Activated B cell treated with CpG ODN at 0.5 μM for 24 hours (primary cell): ENCODE data around the gene GAB3. TPM values are rescaled to one million over a fixed set of nuclear protein-coding genes. Genes with fewer than 3 reads are reported as not detected.

Experiments used
- ATAC-seq: fragments of 200-7000 bp; cut with Tn5 transposase; one replicate; pipeline ENCODE4 v1.10.0; 2021; ENCODE audit warnings: low read depth, mild to moderate bottlenecking, moderate library complexity
- CTCF ChIA-PET: fragments of 350-600 bp; sonication (Branson Sonifier 250); formaldehyde crosslinking; loops from one replicate; lab custom pipeline; 2021; ENCODE audit warnings: antibody characterized with exemption; lab: Charles Lee
- POLR2A ChIA-PET: fragments of 350-600 bp; sonication (Branson Sonifier 250); formaldehyde crosslinking; loops from one replicate; lab custom pipeline; 2021; ENCODE audit warnings: antibody characterized with exemption; lab: Charles Lee
- DNase-seq: peaks from one replicate; pipeline ENCODE4 v3.0.0; 2022
- H3K27ac Mint-ChIP-seq: one replicate; pipeline ENCODE4 v1.8.0; 2020; ENCODE audit warnings: mixed read lengths
- H3K27me3 Mint-ChIP-seq: one replicate; pipeline ENCODE4 v1.8.0; 2021; ENCODE audit warnings: mixed read lengths
- H3K36me3 Mint-ChIP-seq: one replicate; pipeline ENCODE4 v1.8.0; 2021; ENCODE audit warnings: low read depth, mixed read lengths
- H3K4me1 Mint-ChIP-seq: one replicate; pipeline ENCODE4 v1.8.0; 2021; ENCODE audit warnings: mixed read lengths
- H3K4me3 Mint-ChIP-seq: one replicate; pipeline ENCODE4 v1.8.0; 2020; ENCODE audit warnings: mild to moderate bottlenecking, mixed read lengths
- H3K9me3 Mint-ChIP-seq: one replicate; pipeline ENCODE4 v1.8.0; 2020; ENCODE audit warnings: mixed read lengths
- CTCF ChIP-seq: fragments of 200-600 bp; IDR thresholded peaks from one replicate; pipeline ENCODE4 v1.8.0; 2022; ENCODE audit warnings: antibody characterized with exemption, mild to moderate bottlenecking
- intact Hi-C: fragments of 100-400 bp; cut with micrococcal nuclease; formaldehyde crosslinking; loops from one replicate; pipeline ENCODE4 v1.15.1; 2024
- total RNA-seq: library from RNA; stranded (reverse); gene quantifications from 2 replicates; pipeline ENCODE4 v1.2.3, GENCODE V29; 2022

GAB3 gene
- total RNA-seq, 1 donor from 2014 or later, result 7.1 TPM

- no peak for TF ChIP-seq CTCF
- Mint-ChIP-seq H3K27me3 (no peaks in the 10 kb centered on the region), H3K4me3 (no peak overlapping the region), H3K4me1 (peaks cover 31% of the 10 kb centered on the region), H3K9me3 (no peaks in the 10 kb centered on the region), H3K27ac (no peak overlapping the region), H3K36me3 (peaks cover 5% of the 10 kb centered on the region)
- ChIA-PET POLR2A (interaction anchor here (0.9 kb wide), 1 partner anchor 20 kb away, joined by 5 read pairs; no protein-coding TSS in a partner anchor), CTCF (interaction anchor here (0.9 to 3.1 kb wide), 3 partner anchors 10 to 20 kb away, joined by 3 to 12 read pairs (median 3); no protein-coding TSS in a partner anchor)
- DNase-seq (no peak), ATAC-seq (no peak)
- intact Hi-C loops, result no loop called here
These were observed 12.7 kb downstream of the GAB3 start for GRCh38 chrX:154738011-154738738.

DNA sequence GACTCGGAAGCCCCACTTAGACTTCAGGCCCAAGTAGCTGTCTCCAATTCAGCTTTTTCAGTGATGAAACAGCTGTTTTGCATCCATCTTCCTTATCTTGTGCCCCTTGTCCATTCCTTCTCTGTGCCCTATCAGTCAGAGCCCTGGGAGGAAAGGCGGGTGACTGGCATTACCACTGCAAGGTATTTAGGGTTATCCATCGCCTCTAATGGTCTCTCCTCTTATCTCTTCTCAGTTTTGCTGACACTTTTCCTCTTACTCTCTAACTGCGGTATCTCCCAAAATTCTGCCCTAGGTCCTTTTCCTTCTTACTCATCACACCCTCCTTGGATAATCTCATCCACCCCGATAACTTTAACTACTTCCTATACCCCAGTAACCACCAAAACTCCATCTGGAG, 13.7 kb downstream of the GAB3 start:
- H3K27ac Mint-ChIP-seq, result no peak overlapping the region
- ATAC-seq, result no peak
- H3K9me3 Mint-ChIP-seq, result no peaks in the 10 kb centered on the region
- ChIA-PET POLR2A (no interaction called here), CTCF (interaction anchor here (1.3 to 3.1 kb wide), 2 partner anchors 11 to 19 kb away, joined by 3 to 12 read pairs; no protein-coding TSS in a partner anchor)
- no peak for TF ChIP-seq CTCF
- intact Hi-C loops, result no loop called here
- H3K27me3 Mint-ChIP-seq, result no peaks in the 10 kb centered on the region
- H3K4me1 Mint-ChIP-seq, result peaks cover 40% of the 10 kb centered on the region
- H3K36me3 Mint-ChIP-seq, result peaks cover 2% of the 10 kb centered on the region
- no peak for DNase-seq
- no peak overlapping the region for H3K4me3 Mint-ChIP-seq

DNA sequence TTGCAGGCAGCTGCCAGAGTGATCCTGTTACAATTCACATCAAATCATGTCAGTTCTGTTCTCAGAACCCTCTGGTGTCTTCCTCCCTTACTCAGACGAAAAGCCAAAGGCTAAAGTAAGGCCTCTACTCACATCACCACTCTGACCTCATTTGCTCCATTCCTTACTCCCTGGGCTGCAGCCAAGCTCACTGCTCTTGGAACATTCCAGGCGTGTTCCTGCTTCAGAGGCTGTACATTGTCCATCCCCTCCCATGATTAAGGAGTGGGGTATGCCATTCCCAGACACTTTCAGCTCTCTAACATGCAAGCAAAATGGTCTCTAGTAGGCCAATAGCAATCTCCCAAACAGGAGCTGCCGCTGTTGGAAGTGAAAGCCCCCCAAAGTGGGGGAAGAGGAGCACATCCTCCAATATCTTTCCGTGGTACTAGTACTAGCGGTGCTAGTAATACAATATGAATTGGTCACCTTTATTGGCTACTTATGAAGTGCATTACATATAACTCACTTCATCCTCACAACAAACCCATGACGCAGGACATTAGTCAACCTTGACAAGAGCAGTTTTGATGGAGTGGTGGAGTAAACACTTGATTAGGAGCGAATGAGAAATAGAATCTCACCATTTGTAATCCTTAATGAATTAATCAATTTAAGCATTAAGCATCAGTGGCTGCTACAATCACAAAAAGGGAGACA, 15.0 kb downstream of the GAB3 start:
- TF ChIP-seq CTCF, result no peak
- Mint-ChIP-seq H3K9me3 (no peaks in the 10 kb centered on the region), H3K27me3 (no peaks in the 10 kb centered on the region), H3K36me3 (peaks cover 2% of the 10 kb centered on the region), H3K4me3 (no peak overlapping the region), H3K4me1 (peaks cover 51% of the 10 kb centered on the region), H3K27ac (no peak overlapping the region)
- DNase-seq, result no peak
- intact Hi-C loops, result no loop called here
- ATAC-seq, result no peak
- ChIA-PET POLR2A (no interaction called here), CTCF (no interaction called here)

- peak overlapping the region; percentile 52 for H3K4me3 Mint-ChIP-seq
- TF ChIP-seq CTCF, result no peak
- peak overlapping the region; percentile 91 for H3K27ac Mint-ChIP-seq
- H3K36me3 Mint-ChIP-seq, result peaks cover 2% of the 10 kb centered on the region
- DNase-seq, result no peak
- no peaks in the 10 kb centered on the region for H3K9me3 Mint-ChIP-seq
- intact Hi-C loops, result loop anchor here (1.0 kb wide), 1 partner anchor 15 kb away; no protein-coding TSS in a partner anchor
- CTCF ChIA-PET, result no interaction called here
- peaks cover 60% of the 10 kb centered on the region for H3K4me1 Mint-ChIP-seq
- POLR2A ChIA-PET, result interaction anchor here (1.0 kb wide), 1 partner anchor 28 kb away, joined by 3 read pairs; the partner anchor contains the start of gene DKC1
- ATAC-seq, result peak; percentile 67
- H3K27me3 Mint-ChIP-seq, result no peaks in the 10 kb centered on the region
These were observed 16.7 kb downstream of the GAB3 start for GRCh38 chrX:154734061-154734781.
